ENCODE results near the gene SLC26A2. TPM values are rescaled to one million over a fixed set of nuclear protein-coding genes. Genes with fewer than 3 reads are reported as not detected.

Gene SLC26A2
- total and polyA plus RNA-seq, 4 donors, result 2.8 to 16.1 (median 8.6) TPM

DNA sequence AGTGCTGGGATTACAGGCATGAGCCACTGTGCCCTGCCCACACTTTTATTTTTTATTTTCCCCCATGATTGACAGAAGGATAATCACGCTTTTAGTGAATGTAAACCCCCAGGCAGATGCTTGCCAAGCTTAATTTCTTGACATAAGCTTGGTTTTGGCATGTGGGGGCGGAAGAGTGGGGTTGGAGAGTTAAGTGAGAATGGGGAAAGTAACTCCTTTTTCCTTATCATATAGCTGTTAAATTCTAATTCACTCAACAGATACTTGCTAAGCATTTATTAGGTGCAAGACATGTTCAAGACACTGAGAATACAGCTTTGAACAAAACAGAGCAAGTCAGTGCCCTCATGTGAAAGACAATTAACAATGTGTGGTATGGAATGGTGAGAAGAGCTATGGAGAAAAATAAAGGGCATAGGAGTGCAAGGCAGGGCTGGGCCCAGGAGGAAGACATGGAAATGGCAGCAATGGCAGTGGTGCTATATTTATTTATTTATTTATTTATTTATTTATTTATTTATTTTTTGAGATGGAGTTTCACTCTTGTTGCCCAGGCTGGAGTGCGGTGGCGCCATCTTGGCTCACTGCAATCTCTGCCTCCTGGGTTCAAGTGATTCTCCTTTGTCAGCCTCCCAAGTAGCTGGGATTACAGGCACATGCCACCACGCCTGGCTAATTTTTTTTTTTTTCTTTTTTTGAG lies 2.2 kb downstream of the SLC26A2 start:
- H3K9me3 ChIP-seq (ENCODE audit: control insufficient read depth, low read length), result no peaks in the 10 kb centered on the region
- intact Hi-C loops (cut with DNase I), result loop anchor here (2.0 to 10.0 kb wide), 4 partner anchors 45 to 788 kb away; no protein-coding TSS in a partner anchor
- 88 to 94% methylated on average over 5 of the region's 5 CpGs for WGBS, 2 donors

GRCh38 chr5:149963729-149964128 lies 3.2 kb downstream of the SLC26A2 start:
- no peak overlapping the region for H3K27ac ChIP-seq (ENCODE audit: low read depth in 1 of 2, low read length in 2 of 2)
- no peak for DNase-seq
- WGBS, 2 donors, result 99 to 100% methylated on average over 3 of the region's 3 CpGs
- no peak overlapping the region for H3K4me3 ChIP-seq (ENCODE audit: low read length in 2 of 2)
- intact Hi-C loops (cut with DNase I), result loop anchor here (2.0 to 10.0 kb wide), 4 partner anchors 46 to 789 kb away; no protein-coding TSS in a partner anchor
- no peaks in the 10 kb centered on the region for H3K36me3 ChIP-seq (ENCODE audit: control insufficient read depth in 1 of 2, insufficient read depth in 2 of 2, low read length in 1 of 2)
- ATAC-seq (ENCODE audit: low FRiP score), result no peak
- no peaks in the 10 kb centered on the region for H3K9me3 ChIP-seq (ENCODE audit: control insufficient read depth, low read length)
- H3K4me1 ChIP-seq (ENCODE audit: control insufficient read depth in 1 of 2, insufficient read depth in 2 of 2, low read length in 2 of 2), result no peaks in the 10 kb centered on the region
- no peaks in the 10 kb centered on the region for H3K27me3 ChIP-seq (ENCODE audit: control insufficient read depth in 1 of 2, insufficient read depth in 2 of 2, low read length in 1 of 2)

More for the DNA sequence above, 2.2 kb downstream of the SLC26A2 start:
- Histone ChIP-seq H3K27ac (ENCODE audit: low read depth in 1 of 2, low read length in 2 of 2) (no peak overlapping the region), H3K27me3 (ENCODE audit: control insufficient read depth in 1 of 2, insufficient read depth in 2 of 2, low read length in 1 of 2) (no peaks in the 10 kb centered on the region), H3K4me1 (ENCODE audit: control insufficient read depth in 1 of 2, insufficient read depth in 2 of 2, low read length in 2 of 2) (no peaks in the 10 kb centered on the region), H3K36me3 (ENCODE audit: control insufficient read depth in 1 of 2, insufficient read depth in 2 of 2, low read length in 1 of 2) (no peaks in the 10 kb centered on the region), H3K4me3 (ENCODE audit: low read length in 2 of 2) (no peak overlapping the region)
- no peak for ATAC-seq (ENCODE audit: low FRiP score)
- DNase-seq, result no peak

- no peaks in the 10 kb centered on the region for H3K4me1 ChIP-seq (ENCODE audit: control insufficient read depth in 1 of 2, insufficient read depth in 2 of 2, low read length in 2 of 2)
- intact Hi-C loops (cut with DNase I), result loop anchor here in 1 of 2 donors (10.0 kb wide), 1 partner anchor 792 kb away; no protein-coding TSS in a partner anchor
- no peaks in the 10 kb centered on the region for H3K27me3 ChIP-seq (ENCODE audit: control insufficient read depth in 1 of 2, insufficient read depth in 2 of 2, low read length in 1 of 2)
- H3K36me3 ChIP-seq (ENCODE audit: control insufficient read depth in 1 of 2, insufficient read depth in 2 of 2, low read length in 1 of 2), result no peaks in the 10 kb centered on the region
- ATAC-seq (ENCODE audit: low FRiP score) (no peak), DNase-seq (no peak)
- H3K27ac ChIP-seq (ENCODE audit: low read depth in 1 of 2, low read length in 2 of 2), result no peak overlapping the region
- no peak overlapping the region for H3K4me3 ChIP-seq (ENCODE audit: low read length in 2 of 2)
- H3K9me3 ChIP-seq (ENCODE audit: control insufficient read depth, low read length), result no peaks in the 10 kb centered on the region
- WGBS, 2 donors, result 88 to 92% methylated on average over 3 of the region's 3 CpGs
Observed at GRCh38 chr5:149966946-149967345, 6.4 kb downstream of the SLC26A2 start.

DNA sequence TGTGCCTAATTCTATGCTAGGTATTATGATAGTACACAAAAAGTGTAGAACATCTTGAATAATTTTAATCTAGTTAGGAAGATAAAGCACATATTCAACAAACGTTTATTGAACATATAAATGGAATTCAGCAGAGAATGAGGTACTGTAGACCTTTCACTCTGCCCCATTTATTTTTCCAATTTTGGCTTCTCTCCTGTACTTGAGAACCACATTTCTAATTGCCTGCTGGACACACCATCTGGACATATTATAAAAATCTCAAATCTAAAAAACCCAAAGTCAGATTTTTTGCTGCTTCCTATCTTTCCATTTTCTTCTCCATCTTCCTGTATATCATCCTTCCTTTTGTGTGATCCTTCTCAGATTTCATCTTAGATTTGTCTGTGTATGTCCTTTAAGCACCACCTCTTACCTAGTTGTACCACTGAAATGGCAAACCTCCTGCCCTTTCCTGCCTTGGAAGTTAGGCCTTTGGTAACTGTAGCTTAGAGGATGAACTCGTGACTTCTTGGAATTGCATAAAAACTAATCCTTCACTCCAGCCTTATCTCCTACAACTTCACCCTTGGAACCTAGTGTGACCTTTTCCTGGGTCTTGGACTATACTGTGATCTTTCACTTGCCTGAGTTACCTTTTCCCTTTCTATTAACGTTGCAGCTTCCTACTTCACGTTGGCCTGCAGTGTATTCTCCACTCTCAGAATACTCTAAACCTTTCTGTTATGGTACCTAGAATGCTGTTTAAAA lies 8.8 kb downstream of the SLC26A2 start:
- intact Hi-C loops (cut with DNase I), result loop anchor here in 1 of 2 donors (10.0 kb wide), 1 partner anchor 795 kb away; no protein-coding TSS in a partner anchor
- WGBS, 2 donors, result 87 to 91% methylated on average over 4 of the region's 4 CpGs
- Histone ChIP-seq H3K4me1 (ENCODE audit: control insufficient read depth in 1 of 2, insufficient read depth in 2 of 2, low read length in 2 of 2) (no peaks in the 10 kb centered on the region), H3K9me3 (ENCODE audit: control insufficient read depth, low read length) (no peaks in the 10 kb centered on the region), H3K27me3 (ENCODE audit: control insufficient read depth in 1 of 2, insufficient read depth in 2 of 2, low read length in 1 of 2) (no peaks in the 10 kb centered on the region), H3K4me3 (ENCODE audit: low read length in 2 of 2) (no peak overlapping the region), H3K36me3 (ENCODE audit: control insufficient read depth in 1 of 2, insufficient read depth in 2 of 2, low read length in 1 of 2) (no peaks in the 10 kb centered on the region), H3K27ac (ENCODE audit: low read depth in 1 of 2, low read length in 2 of 2) (no peak overlapping the region)
- ATAC-seq (ENCODE audit: low FRiP score), result no peak
- no peak for DNase-seq

- no peak for DNase-seq
Observed at GRCh38 chr5:149975409-149975808, 14.9 kb downstream of the SLC26A2 start.

DNA sequence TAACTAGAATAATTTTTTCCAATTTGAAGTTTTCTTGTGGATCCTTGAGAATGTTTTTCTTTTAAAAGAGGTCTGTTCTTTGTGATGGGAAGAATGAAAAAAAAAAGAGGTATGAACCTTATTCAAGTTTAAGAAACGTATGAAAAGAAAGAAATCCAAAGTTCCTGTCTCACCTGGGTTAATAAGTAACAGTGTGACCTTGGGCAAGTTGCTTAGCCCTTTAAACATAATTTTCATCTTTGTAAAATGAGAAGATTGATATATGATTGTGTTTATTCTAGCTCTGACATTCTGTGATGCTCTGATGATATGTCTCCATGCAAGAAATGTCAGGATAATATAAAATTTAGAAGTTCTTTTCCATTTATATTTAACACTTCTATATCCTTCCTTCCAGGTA lies 19.3 kb downstream of the SLC26A2 start:
- ATAC-seq (ENCODE audit: low FRiP score), result no peak
- DNase-seq, result no peak
- Histone ChIP-seq H3K27ac (ENCODE audit: low read depth in 1 of 2, low read length in 2 of 2) (no peak overlapping the region), H3K9me3 (ENCODE audit: control insufficient read depth, low read length) (no peaks in the 10 kb centered on the region), H3K4me3 (ENCODE audit: low read length in 2 of 2) (no peak overlapping the region), H3K36me3 (ENCODE audit: control insufficient read depth in 1 of 2, insufficient read depth in 2 of 2, low read length in 1 of 2) (peaks cover 3 to 6% of the 10 kb centered on the region in 2 donors), H3K4me1 (ENCODE audit: control insufficient read depth in 1 of 2, insufficient read depth in 2 of 2, low read length in 2 of 2) (no peaks in the 10 kb centered on the region), H3K27me3 (ENCODE audit: control insufficient read depth in 1 of 2, insufficient read depth in 2 of 2, low read length in 1 of 2) (no peaks in the 10 kb centered on the region)
- intact Hi-C loops (cut with DNase I), result no loop called here
- WGBS, 2 donors, result 80 to 82% methylated on average over 1 of the region's 1 CpG

More at GRCh38 chr5:149975409-149975808, 14.9 kb downstream of the SLC26A2 start:
- no peak overlapping the region for H3K27ac ChIP-seq (ENCODE audit: low read depth in 1 of 2, low read length in 2 of 2)
- H3K4me1 ChIP-seq (ENCODE audit: control insufficient read depth in 1 of 2, insufficient read depth in 2 of 2, low read length in 2 of 2), result no peaks in the 10 kb centered on the region
- intact Hi-C loops (cut with DNase I), result no loop called here
- no peaks in the 10 kb centered on the region for H3K9me3 ChIP-seq (ENCODE audit: control insufficient read depth, low read length)
- peaks cover 0 to 6% of the 10 kb centered on the region in 2 donors for H3K36me3 ChIP-seq (ENCODE audit: control insufficient read depth in 1 of 2, insufficient read depth in 2 of 2, low read length in 1 of 2)
- H3K27me3 ChIP-seq (ENCODE audit: control insufficient read depth in 1 of 2, insufficient read depth in 2 of 2, low read length in 1 of 2), result no peaks in the 10 kb centered on the region
- WGBS, 2 donors, result 64 to 66% methylated on average over 2 of the region's 2 CpGs
- H3K4me3 ChIP-seq (ENCODE audit: low read length in 2 of 2), result no peak overlapping the region
- no peak for ATAC-seq (ENCODE audit: low FRiP score)

DNA sequence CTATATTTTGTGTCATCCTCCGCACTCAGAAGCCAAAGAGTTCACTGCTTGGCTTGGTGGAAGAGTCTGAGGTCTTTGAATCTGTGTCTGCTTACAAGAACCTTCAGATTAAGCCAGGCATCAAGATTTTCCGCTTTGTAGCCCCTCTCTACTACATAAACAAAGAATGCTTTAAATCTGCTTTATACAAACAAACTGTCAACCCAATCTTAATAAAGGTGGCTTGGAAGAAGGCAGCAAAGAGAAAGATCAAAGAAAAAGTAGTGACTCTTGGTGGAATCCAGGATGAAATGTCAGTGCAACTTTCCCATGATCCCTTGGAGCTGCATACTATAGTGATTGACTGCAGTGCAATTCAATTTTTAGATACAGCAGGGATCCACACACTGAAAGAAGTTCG lies 20.6 kb downstream of the SLC26A2 start:
- no peaks in the 10 kb centered on the region for H3K9me3 ChIP-seq (ENCODE audit: control insufficient read depth, low read length)
- no peaks in the 10 kb centered on the region for H3K27me3 ChIP-seq (ENCODE audit: control insufficient read depth in 1 of 2, insufficient read depth in 2 of 2, low read length in 1 of 2)
- no peaks in the 10 kb centered on the region for H3K4me1 ChIP-seq (ENCODE audit: control insufficient read depth in 1 of 2, insufficient read depth in 2 of 2, low read length in 2 of 2)
- WGBS, 2 donors, result 86 to 90% methylated on average over 3 of the region's 3 CpGs
- ATAC-seq (ENCODE audit: low FRiP score) (no peak), DNase-seq (no peak)
- peaks cover 3 to 6% of the 10 kb centered on the region in 2 donors for H3K36me3 ChIP-seq (ENCODE audit: control insufficient read depth in 1 of 2, insufficient read depth in 2 of 2, low read length in 1 of 2)
- H3K4me3 ChIP-seq (ENCODE audit: low read length in 2 of 2), result no peak overlapping the region
- intact Hi-C loops (cut with DNase I), result no loop called here
- no peak overlapping the region for H3K27ac ChIP-seq (ENCODE audit: low read depth in 1 of 2, low read length in 2 of 2)

GRCh38 chr5:149982505-149982904 lies 21.9 kb downstream of the SLC26A2 start:
- no peaks in the 10 kb centered on the region for H3K4me1 ChIP-seq (ENCODE audit: control insufficient read depth in 1 of 2, insufficient read depth in 2 of 2, low read length in 2 of 2)
- H3K9me3 ChIP-seq (ENCODE audit: control insufficient read depth, low read length), result no peaks in the 10 kb centered on the region
- H3K36me3 ChIP-seq (ENCODE audit: control insufficient read depth in 1 of 2, insufficient read depth in 2 of 2, low read length in 1 of 2), result peaks cover 3 to 6% of the 10 kb centered on the region in 2 donors
- H3K4me3 ChIP-seq (ENCODE audit: low read length in 2 of 2), result no peak overlapping the region
- H3K27ac ChIP-seq (ENCODE audit: low read depth in 1 of 2, low read length in 2 of 2), result no peak overlapping the region
- DNase-seq, result no peak
- ATAC-seq (ENCODE audit: low FRiP score), result no peak
- H3K27me3 ChIP-seq (ENCODE audit: control insufficient read depth in 1 of 2, insufficient read depth in 2 of 2, low read length in 1 of 2), result no peaks in the 10 kb centered on the region
- intact Hi-C loops (cut with DNase I), result no loop called here

All from aorta (tissue), 5 donors.